HG02798 (cell line): ENCODE measurements around the gene SOX8.

Source experiments
- ATAC-seq: cut with Tn5 transposase; IDR thresholded peaks from one replicate; pipeline ENCODE4 v1.9.1; 2021; ENCODE audit warnings: mild to moderate bottlenecking; ENCODE audit not compliant: unreplicated experiment, poor library complexity

Gene SOX8

GRCh38 chr16:971582-971905 is 10.0 kb upstream of the SOX8 start:
- ATAC-seq: no peak

DNA sequence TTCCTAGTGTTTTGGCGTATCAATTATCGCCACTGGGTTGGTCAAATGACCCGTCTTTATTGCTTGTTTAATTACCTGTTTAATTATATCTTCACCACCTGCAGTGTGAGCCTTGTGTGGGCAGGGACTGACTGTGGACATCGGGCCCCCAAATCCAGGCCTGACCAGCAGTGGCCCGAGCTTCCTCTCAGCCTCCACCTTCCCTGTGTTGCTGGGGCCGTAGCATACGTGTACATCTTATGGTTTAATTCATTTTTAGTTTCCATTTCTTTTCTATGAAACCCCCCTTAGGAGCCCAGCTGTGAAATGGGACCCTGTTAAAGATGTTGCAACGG is 9.6 kb upstream of the SOX8 start:
- ATAC-seq: no peak

DNA sequence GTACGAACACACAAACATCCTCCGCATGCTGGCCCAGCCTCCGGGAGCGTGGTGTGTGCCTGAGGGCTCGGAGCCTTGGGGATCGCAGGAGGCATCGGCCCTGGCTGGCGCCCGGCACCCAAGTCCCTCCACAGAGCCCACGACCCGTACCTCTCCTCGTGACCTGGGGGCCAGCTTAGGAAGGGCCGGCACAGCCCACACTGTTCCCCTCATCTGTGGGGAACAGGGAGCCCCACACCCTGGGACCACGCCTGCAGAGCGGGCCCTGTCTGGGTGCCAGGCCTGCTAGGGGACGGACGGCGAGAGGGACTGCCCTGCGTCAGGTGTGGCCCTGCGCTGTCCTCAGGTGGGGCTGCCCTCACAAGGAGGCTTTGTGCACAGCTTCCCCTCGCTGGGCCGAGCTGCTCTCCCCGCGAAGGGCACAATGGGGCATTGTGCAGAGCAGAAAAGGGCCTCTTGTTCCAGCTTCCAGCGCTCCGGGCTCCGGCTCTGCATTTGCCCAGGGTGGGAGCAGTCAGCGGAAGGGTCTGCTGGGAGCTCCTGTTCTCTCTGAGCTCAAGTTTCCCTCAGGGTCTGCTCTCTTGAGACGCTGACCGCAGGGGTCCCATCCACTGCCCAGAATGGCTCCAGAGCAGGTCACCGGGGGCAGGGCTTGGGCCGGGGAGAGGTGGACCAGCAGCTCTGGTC is 9.1 kb upstream of the SOX8 start:
- ATAC-seq: no peak

DNA sequence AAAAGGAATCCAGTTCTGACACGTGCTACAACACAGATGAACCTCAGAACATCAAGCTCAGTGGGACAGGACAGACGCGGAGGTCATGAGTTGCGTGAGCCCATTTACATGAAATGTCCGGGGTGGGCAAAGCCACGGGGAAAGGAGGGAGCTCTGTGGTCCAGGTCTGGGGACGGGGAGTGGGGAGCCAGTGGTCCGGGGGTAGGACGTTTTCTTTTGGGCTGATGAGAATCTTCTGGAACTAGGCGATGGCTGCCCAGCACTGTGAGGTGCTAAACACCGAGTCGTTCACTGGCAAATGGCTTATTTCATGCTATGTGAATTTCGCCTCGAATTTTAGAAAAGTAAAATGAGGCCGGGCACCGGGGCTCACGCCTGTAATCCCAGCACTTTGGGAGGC is 8.2 kb upstream of the SOX8 start:
- ATAC-seq: no peak

DNA sequence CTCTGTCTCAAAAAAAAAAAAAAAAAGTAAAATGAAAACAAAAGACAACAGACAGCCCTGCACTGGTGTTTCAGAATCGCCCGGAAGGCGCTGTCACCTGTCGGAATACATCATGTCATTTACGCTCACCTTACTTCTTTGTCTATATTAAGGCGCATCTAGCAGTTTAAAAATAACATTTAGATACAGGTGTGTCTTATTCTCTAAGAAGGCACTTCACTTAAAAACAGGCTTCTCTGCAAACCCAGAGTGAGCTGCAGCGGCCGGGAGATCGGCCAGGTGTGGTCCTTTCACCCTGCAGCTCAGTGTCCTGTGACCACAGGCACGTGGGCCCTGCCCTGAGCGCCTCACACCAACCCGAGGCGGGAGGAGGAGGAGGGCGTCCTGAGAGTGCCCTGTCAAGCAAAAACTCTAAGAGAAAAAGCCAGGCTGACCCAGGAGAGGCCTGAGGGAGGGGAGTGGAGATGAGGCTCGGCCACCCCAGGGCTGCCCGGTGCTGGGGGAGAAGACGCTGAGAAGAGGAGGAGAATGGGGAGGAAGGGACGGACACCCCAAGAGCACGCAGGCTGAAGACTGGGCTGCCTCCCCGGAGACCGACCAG is 7.5 kb upstream of the SOX8 start:
- ATAC-seq: no peak

- ATAC-seq: no peak
Measured at GRCh38 chr16:974611-975261, 6.8 kb upstream of the SOX8 start.

DNA sequence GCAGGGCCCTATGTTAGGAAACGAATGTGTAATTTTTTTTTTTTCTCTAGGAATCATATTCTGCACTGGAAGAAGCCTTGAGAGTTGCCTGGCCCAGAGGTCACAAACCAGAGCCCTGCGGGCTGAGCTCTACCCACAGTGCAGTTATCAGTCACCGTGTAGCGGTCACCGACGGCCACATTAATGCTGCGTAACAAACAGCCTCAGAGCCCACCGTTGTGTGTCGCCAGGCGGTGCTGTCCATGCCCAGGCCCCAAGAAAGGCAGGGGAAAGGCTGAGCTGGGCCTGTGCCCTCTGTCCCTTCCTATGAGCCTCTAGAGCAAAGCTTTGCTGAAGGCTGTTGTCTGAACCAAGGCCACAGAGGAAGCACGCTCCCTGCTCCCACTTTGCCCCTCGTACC is 6.3 kb upstream of the SOX8 start:
- ATAC-seq: no peak

- ATAC-seq: no peak
Measured at GRCh38 chr16:976389-976931, 5.1 kb upstream of the SOX8 start.

DNA sequence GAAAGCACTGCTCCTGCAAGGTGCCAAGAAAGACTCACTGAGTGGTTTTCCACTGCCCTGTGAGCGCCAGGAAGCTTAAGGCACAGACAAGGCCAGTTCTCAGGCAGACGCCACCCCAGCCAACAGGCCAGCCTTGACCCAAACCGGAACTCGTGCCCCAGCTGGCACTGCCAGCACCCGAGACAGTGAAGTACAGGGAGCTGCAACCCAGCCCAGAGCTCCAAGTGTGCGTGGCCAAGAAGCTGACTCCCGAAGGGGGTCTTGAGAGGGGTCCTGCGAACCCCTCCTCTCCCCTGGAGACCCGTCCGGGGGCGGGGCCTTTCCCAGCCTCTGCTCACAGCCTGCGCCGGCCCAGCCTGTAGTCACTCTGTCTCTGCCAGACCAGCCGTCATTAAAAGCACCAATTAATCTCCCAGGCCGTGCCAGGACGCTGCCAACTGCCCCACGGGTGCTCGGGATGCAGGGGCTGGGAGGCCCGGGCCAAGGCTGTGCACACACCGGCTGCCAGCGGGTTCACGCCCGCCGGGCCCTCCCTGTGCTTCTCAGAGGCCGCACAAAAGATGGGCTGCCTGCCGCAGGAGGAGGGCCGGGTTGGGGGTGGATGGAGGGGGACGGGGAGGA is 4.4 kb upstream of the SOX8 start:
- no peak for ATAC-seq

GRCh38 chr16:977896-978295 is 3.7 kb upstream of the SOX8 start:
- ATAC-seq: no peak

- no peak for ATAC-seq
Measured at GRCh38 chr16:978403-978802, 3.2 kb upstream of the SOX8 start.

GRCh38 chr16:979147-979546 is 2.4 kb upstream of the SOX8 start:
- no peak for ATAC-seq

GRCh38 chr16:979859-980594 is 1.5 kb upstream of the SOX8 start:
- ATAC-seq: no peak

DNA sequence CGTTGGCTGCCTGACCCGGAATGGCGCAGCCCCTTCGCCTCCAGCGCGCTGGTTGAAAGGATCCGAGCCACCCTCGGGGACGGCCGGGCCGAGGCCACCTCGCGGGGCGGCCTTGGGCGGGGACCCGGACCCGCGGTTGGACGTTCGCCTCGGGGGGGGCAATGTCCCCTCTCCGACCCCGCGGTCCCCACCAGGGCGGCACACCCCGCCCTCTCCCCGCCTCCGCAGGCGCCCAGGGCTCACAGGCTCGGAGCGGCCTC is 1.0 kb upstream of the SOX8 start:
- ATAC-seq: no peak

- no peak for ATAC-seq
Measured at GRCh38 chr16:982145-983043, 824 bp downstream of the SOX8 start.

- ATAC-seq: no peak
Measured at GRCh38 chr16:983044-984030, 1.8 kb downstream of the SOX8 start.

- ATAC-seq: no peak
Measured at GRCh38 chr16:984121-984694, 2.6 kb downstream of the SOX8 start.

DNA sequence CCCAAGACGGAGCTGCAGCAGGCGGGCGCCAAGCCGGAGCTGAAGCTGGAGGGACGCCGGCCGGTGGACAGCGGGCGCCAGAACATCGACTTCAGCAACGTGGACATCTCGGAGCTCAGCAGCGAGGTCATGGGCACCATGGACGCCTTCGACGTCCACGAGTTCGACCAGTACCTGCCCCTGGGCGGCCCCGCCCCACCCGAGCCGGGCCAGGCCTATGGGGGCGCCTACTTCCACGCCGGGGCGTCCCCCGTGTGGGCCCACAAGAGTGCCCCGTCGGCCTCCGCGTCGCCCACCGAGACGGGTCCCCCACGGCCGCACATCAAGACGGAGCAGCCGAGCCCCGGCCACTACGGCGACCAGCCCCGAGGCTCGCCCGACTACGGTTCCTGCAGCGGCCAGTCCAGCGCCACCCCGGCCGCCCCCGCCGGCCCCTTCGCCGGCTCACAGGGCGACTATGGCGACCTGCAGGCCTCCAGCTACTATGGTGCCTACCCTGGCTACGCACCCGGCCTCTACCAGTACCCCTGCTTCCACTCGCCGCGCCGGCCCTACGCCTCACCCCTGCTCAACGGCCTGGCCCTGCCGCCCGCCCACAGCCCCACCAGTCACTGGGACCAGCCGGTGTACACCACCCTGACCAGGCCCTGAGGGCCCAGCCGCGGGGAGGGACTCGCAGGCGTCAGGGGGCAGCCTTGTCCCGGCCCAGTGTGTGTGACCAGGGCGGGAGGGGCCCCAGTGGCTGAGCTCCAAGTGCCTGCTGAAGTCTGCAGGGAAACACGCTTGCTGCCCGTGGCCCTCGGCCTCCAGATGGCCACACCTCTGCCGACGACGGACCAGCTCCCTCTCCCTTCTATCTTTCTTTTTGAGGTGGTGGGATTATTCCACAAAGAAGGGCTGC is 3.4 kb downstream of the SOX8 start:
- no peak for ATAC-seq
